Measurements from ENCODE around the gene SETBP1.

The SETBP1 gene

DNA sequence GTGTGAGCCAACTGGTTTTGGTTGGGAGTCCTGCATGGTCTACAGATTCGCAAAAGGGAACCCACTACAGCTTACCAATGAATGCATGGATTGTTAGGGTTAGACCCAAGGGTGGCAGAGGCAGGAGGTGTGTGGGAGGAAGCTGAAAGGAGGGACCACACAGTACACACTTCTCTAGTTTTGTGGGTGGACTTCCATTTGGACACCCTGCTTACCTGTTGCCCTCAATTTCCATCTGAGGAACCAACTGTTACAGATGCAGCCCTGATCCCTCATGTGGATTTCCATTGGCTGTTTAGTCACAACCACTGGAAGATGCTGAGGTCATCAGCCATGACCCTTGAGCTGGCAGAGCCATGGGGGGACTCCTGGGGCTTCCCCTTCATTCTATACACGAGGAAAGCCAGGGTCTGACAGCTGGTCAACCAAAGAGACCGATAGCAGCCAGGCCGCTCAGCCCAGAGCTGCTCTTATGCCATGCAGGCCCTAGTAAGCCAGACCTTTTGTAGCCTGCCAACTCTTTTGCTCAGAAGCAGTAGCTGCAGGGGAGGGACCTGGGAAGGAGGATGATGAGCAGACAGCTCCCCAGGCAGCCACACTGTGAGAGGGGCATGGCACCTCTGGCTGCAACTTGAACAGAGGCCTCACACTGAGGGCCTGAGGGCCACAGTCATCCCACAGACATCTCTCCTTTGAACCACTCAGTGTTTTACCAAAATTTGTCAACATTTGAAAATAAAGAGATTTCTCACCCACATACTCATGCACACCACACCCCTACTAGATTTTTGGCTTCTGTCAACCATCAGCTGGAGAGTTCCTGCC, 162.1 kb downstream of the SETBP1 start:
- DNase-seq (ENCODE audit: low spot score) = no peak

DNA sequence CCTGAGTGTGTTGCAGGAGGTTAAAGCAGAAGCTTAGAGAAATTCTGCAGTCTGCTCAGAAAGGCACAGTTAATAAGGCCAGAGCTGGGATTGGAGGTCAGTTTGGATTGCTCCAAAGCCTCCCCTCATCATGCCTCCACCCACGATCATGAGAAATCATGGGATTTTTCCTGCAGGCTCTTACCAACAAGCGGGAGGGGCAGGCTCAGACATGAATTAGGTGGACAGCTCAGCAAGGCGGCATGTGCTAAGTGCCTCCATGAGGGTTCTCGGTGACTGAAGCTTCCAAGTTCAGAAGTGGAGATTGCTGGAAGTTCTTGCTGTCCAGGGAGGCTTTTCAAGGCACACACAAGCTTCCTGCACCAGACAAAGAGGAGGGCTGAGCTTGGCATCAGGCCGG, 163.8 kb downstream of the SETBP1 start:
- no peak for DNase-seq (ENCODE audit: low spot score)

DNA sequence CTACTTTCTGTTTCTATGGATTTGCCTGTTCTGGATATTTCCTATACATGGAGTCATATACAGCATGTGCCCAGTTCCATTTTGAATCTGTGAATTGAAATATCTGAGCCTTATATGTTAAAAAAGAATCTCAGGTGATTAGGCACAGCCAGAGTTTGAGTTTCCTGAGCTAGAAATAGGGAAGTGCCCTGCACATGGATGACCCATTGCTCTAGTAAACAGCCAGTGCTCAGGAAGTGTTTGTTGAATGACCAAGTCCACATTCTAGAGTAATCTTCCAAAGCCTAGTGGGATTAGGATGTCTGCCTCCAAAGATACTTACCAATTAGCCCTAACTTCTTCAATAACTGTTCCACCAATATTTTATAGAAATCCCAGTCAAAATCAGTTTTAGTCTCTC, 165.8 kb downstream of the SETBP1 start:
- no peak for DNase-seq (ENCODE audit: low spot score)

DNA sequence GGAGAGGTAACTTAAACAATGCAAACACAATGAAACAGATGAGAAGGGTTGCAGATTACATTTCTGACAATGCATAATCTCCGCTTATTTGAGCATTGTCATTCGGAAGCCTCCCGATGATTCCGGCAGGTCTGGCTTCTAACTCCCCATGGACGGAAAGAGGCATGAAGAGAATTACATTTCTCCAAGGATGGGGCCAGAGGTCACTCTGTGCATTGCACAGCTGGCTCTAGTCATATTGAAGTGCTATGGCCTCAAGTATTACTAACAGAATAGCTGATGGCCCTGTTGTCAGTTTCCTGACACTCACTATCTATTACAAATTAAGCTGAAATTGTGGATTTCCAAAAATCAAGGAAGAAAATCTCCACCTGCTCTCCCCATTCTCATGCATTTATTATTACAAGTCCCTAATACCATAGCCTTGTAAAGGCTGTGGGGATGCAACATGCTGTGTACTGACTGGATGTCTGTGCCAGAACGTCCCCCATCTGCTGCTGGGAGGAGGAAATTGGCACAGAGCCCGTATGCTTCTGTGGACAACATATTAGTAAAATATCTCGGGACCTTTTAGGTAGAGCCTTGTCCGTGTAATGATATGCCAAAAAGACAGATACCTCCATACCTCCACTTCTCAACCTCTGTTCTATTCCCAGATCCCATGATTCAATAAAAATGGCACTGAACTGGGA, 168.1 kb downstream of the SETBP1 start:
- no peak for DNase-seq (ENCODE audit: low spot score)

DNA sequence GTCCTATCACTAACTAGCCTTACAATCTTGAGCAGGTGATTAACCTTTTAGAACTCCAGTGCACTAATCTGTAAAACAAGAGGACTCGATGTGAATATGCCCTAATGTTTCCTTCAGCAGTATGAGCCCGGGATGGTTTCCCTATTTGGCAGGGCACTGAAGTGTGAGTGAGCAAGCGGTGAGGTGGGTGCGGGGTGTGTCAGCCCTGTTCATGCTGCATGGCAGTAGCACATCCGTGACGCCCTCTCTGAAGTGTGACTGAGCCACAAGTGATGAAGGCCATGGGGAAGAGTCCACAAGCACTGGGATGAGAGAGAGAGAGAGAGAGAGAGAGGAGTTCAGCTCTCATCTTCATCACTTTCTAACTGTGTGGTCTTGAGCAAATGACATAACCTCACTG, 168.7 kb downstream of the SETBP1 start:
- DNase-seq (ENCODE audit: low spot score) = no peak

DNA sequence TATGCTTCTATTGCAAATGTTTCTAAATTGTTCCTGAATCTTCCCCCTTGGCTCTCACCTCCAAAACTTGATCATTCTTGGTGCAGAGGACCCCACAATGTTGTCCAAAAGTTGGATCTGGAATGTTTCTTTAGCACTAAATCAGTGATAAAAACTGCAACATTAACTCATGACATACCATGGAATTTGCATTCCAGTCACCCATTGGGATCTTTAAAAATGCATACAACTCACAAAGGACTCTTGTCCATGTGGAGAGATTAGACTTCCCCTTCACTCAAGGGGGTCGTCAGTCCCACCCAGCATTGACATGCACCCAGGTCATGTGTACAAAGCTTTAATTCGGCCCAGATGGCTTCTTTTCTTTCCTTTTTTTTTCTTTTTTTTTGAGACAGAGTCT, 169.3 kb downstream of the SETBP1 start:
- DNase-seq (ENCODE audit: low spot score) = no peak

DNA sequence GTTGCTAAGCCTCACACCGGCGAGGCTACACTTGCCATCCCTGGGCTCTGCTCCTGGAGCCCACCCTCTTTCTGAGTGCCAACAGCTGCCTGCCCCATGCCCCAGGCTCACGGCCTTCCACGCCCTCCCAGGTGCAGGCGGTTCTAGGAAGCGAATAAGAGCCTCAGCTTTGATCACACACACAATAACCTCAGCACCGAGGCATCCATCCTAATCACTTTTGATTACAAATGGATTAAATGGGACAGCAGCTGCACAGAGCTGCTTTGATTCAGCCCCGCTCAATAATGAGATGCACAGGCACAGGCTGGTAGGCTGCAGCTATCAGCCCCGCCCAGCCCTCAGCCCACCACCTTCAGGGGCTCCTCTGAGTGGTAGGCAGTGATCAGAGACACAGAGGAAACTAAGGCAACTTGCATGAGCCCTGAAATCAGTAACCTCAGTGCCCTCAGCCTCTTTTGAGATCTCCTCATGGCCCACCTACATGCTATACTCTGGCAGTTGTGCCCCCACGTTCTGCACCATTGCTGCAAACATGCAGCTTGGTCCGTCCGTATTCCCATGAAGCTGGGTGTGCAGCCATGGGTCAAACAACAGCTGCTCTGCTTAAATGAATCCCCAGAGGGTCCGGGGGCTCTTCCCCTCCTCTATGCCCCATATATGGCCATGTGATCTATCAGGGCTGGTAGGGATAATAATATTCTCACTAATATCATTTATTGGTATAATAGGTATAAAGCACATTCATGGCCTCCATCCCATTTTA, 171.4 kb downstream of the SETBP1 start:
- DNase-seq (ENCODE audit: low spot score) = no peak

DNA sequence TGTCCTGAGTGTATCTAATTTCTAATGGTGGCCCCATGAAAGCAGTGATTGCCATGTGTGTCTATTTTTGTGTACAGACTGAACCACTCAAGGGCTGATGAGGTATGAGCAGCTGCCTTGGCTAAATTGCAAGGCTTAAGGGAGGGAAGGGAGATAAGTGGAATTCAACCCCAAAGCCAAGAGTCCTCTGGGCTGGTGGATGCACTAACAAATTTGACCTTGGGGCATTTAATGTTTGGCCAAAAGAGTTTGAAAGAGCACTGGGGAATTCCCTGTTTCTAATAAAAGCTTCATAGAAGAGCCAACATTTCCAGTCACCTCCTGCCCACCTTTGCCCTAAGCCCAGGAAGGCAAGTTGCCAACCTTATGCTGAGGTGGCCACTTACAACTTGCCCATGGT, 172.1 kb downstream of the SETBP1 start:
- DNase-seq (ENCODE audit: low spot score) = no peak

DNA sequence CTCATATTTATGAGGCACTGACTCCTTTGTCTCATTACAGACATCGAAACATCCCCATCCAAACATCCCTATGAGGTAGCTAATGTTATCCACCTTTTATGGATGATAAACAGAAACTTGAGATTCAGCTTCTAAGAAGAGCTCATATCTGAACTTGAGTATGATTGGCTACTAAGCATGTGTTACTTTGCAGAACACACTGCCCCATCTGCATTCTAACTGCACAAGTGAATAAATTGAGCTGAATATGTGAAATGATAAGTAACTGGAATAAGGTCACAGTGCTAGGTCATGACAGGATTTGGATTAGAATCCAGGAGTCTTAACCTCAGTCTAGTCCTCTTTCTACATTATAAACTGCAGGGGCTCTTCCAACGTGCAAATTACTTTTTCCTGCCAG, 172.7 kb downstream of the SETBP1 start:
- no peak for DNase-seq (ENCODE audit: low spot score)

DNA sequence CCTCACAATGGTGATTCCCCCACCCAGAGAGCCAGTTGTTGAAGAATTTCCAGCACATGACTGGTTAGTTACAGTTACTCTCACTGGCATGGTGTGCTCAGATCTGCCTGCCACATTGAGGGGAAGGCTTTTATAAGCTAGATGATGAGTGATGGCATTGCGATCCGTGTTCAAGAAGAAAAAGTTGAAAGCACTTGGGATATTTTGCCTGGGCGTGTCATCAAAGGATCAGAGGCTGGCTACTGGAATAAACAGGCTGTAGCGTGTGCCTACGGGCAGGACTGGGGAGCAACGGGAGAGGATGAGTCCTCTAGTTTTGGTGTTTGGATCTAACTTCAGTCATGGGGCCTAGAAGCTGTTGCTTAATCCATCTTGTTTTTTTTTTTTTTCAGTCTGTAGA, 175.0 kb downstream of the SETBP1 start:
- DNase-seq (ENCODE audit: low spot score) = no peak

DNA sequence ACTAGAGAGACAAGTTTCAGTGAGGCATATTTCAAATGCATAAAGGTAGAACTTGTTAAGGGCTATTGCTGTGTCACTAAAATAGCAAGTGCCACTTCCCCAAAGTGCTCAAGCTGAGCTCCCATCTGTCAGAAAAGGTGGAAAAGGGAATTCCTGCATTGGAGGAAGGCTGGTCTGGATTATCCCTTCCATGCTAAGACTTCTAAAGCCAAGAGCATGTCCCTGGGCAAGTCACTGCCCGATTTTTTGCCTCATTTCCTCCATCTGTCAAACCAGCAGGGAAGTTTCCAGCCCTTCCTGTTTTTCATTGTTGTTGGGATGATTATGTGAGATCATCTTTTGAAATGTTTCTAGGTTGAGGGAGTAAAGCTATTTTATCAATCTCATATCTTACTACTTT, 175.5 kb downstream of the SETBP1 start:
- no peak for DNase-seq (ENCODE audit: low spot score)

DNA sequence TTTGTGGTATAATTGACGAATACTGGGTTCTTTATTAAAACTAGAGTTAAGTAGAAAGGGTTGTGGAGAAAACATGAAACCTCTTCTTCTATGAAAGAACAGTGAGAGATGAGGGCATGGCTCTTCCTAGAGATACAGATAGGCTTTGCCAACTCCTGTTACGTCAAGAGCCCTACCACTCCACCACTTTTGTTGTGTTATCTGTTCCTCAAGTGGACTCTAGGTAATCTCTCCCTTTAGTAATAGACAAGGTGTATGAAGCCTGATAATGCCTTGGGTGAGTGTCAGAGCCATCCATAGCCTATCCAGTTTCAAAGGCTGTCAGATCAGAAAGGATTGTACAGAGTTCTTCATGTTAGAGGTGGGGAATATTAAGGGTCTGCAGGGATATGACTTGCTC, 176.4 kb downstream of the SETBP1 start:
- DNase-seq (ENCODE audit: low spot score) = no peak

DNA sequence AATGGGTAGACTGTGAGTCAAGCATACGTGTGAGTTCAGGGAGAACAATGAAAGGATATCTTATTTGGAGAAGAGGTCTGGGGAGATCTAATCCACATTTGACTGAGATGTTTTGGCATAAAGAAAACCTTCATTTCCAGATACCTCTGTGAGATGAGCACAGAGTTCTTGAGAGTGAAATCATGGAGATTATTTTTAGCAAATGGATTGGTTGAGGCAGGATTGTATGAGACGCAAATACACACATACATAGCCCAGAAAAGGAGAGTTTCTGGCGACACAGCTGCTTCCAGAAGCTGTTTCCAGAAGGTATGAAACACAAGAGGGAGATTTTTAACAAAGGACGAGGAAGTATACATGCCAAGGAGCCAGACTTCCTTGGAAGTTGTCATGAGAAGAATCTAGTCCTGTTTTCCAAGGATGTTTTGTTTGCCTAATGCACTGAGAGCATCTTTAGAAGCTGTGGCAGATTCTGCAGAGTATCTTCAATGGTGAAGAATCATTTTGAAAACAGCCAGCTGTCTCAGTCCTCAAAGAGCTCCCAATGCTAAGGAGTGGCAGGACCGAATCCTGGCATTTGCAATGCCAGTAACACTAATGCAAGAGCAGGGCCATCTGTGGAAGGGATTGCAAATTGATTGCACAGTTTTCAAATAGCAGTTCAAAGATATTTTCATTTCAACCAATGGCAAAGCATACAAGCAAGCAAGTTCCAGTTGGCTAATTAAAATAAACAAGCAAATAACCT, 177.2 kb downstream of the SETBP1 start:
- DNase-seq (ENCODE audit: low spot score) = no peak

DNA sequence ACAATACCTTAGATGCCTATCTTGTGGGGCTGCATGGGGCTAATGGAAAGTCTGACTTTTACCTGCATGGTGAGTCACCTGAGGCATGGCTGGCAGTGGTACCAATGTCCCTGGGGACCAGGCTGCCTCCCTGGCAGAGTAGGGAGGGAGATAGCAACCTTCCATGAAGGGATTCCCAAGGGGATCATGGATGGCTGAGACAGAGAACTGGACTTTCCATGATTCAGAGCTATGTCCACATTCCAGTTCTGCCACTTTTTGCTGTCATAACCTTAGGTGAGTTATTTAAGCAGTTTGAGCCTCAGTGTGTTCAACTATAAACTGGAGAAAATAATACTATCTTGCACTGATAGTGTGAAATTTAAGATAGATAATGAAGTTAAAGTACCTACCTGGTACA, 178.6 kb downstream of the SETBP1 start:
- no peak for DNase-seq (ENCODE audit: low spot score)

DNA sequence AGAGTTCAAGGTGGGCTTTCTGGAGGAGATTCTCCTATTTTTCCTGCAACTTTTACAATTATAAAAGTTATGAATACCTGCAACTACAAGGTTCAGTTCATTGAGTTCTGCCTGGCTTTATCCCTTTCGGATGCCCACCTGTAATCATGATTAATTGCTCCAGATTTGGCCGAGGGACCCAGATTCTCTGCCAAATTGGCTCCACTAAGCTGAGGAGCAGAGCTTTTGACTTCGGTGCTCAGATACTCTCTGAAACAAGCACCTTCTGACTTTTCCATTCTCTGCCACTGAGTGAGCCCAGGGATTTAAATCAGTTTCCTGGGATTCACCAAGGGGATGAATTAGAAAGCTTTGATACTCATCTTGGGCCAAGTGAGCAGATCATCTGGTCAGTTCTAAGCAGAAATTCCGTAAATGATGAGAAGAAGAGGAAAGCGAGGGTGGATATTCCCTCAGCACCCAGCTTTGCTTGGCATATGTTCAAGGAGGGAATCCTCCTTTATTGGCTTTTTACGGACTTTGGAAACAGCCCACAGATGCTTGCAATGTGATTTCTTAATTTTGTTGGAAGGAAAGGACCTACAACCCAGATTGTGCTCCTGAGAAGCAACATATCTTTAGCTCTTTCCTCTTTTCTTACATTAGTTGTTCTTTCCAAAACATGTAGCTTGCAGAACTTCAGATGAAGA, 179.2 kb downstream of the SETBP1 start:
- no peak for DNase-seq (ENCODE audit: low spot score)

DNA sequence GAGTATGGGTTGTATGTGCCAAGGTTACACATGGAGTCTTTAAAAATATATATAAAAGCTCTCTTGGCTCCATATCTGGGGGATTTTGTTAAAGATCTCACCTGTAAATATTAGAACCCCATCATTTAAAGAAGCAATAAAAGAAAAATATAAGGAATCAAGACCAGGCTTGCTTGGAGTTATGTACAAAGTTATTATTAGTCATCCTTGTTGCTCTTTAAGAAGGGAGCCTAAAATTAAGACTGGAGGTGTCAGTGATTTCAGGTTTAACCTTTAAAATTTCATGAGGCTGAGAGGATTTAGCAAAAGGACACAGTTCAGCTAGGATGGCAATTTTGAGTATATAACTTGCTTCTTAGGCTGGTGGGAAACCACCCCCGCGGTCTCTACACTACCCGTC, 181.4 kb downstream of the SETBP1 start:
- no peak for DNase-seq (ENCODE audit: low spot score)

DNA sequence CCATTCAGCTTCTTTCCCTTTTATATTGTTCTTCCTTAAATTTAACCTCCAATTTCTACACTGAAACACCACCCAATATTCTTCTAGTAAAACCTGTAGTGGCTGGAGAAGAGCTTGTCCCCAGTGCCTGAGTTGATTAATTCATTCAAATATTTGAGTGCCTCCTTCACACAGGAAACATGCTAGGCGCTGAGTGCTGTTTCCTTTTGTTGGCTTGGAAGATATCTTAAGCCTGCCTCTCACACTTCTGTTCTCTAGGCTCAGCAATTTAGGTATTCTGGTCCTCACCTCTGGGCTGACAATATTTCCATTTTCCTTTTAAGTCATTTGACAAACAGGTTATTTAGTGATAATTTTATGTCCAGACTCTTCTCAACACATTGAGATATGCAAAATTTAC, 185.4 kb downstream of the SETBP1 start:
- no peak for DNase-seq (ENCODE audit: low spot score)

DNA sequence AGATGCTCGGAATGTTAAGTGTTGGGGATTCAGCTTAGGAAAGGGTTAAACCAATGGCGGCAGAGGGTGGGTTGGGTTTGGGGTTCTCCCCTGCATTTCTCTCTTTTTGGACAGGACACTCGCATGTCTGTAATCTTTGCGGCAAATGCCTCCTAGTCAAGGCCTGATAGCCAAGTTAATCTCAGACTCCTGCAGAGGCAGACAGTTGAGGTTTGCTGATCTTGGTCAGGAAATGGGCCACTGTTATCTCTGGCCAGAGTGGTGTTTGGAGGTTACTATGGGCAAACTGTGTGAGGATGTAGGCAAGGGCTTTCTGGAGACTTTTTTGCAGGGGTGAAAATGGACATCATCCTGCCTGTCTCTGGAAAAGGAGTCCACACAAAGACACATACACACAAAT, 188.8 kb downstream of the SETBP1 start:
- DNase-seq (ENCODE audit: low spot score) = no peak

DNA sequence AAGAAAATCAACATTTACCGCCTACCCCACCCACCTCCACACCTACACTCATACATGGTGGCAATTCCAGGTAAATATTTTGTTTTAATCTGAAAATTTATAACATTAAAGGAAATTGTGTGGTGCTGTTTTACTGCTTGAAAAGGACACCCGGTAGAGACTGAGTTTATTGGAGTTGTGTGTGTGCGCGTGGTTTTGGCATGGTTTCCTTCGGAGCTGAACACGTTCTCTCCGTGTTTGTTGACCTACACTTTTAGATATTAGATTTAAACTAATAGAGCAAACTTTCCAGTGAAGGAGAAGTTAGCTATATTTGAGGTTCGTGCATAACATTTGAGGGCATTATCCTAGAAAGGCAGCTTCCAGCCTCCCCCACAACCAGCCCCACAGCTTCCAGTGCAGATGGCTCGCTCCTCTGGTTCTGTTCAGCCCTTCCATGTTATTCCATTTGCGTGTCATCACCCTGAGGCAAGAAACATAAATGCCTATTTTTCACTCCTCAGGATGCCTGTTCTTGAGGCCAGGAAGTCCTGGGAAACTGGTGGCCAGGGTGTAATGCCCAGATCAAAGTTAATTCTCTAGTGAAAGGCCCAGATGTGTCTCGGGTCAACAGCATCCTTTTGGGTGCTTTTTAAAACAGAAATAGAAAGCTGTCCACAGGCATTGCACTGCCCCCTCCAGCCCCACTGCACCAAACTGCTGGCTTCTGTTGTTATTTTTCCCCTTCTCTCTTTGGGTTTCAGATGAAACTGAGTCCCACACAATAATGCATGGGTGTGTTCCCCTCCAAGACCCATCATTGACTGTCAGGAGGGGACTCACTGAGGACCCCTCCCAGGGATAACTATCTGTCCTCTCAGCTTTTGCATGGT, 190.2 kb downstream of the SETBP1 start:
- DNase-seq (ENCODE audit: low spot score) = no peak

DNA sequence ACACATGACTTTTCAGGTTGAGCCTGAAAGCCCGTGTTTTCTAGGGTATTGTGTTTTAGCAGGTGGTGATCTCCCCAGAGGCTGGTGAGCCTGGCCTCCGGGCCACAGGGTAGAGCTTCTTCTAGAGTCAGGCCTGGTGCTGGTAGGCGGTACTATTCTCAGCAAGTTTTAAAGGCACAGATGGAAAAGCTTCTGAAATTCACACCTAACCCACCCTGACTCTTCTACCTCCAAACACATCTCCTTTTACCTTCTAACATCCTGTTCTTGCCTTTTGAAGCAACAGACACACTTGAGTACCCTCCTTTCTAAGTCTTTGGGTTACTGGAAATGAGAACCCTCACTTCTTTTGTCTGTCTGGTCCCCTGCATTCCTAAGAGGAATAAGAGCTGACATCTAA, 191.1 kb downstream of the SETBP1 start:
- no peak for DNase-seq (ENCODE audit: low spot score)

DNA sequence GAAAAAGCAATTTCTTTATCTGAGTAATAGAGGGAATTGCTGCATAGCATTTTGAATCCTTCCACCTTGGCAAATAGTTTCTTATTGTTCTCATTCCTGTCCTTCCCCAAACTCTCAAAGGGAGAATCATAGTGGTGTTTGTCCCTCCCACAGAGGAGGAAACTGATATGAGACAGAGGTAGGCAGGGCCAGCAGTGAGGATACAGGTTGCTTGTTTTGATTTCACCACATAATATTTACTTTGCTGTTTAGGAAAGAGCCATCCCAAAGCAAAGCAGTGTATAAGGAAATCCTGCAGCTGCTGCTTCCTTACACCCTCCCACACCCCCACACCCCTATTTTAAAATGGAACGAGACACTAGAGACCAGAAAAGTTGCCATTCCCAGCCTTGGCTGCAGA, 195.3 kb downstream of the SETBP1 start:
- no peak for DNase-seq (ENCODE audit: low spot score)

All from HuH-7.5 (cell line).